ENCODE data around the gene FUBP1.
"Not testable (repeated sequence)": the region's sequence is repeated elsewhere in the genome, so short reads cannot be mapped to it uniquely, and the experiment has no call there.

The FUBP1 gene, protein sequence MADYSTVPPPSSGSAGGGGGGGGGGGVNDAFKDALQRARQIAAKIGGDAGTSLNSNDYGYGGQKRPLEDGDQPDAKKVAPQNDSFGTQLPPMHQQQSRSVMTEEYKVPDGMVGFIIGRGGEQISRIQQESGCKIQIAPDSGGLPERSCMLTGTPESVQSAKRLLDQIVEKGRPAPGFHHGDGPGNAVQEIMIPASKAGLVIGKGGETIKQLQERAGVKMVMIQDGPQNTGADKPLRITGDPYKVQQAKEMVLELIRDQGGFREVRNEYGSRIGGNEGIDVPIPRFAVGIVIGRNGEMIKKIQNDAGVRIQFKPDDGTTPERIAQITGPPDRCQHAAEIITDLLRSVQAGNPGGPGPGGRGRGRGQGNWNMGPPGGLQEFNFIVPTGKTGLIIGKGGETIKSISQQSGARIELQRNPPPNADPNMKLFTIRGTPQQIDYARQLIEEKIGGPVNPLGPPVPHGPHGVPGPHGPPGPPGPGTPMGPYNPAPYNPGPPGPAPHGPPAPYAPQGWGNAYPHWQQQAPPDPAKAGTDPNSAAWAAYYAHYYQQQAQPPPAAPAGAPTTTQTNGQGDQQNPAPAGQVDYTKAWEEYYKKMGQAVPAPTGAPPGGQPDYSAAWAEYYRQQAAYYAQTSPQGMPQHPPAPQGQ

DNA sequence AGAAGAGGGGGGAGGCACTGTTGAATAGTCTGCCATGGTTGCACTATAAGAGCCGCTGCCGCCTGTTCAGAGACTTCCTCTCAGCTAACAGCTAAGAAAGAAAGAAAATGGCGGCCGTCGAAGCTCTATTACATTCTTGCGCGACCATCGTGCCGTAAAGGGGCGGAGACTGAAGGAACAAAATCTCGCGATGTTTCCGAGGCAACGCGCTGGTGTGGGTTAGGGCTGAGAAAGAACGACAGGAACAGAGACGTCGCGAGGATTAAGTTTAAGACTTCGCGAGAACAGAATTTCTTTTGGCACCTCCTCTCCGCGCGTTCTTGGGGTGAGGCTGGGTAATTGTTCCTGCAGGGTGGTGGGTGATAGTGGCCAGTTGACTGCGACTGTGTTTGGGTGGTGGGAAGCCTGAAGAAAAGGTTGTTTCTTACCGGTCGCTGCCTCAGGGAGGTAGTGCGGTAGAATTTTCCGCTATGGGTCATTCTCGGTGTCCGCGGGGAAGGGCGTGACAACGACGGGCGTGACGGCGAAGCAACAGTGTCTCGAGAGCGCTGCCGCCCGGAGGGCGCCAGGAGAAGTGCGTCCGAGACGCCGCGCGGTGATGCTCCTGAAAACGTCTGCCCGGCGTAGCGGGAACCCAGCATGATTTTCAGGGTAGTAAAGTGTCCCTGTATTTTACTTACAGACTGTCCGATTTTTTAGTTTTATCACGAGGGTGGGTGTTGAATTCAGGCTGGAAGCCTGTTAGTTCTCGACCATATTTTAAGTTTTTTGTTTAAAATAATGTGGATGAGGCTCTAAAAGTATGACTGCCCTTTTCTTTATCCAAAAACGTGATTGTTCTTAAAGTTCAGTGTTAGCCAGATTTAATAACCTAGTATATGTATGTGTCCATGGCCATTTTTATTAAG is at the start of gene FUBP1:
TSS of gene FUBP1 (minus strand) at position 104 of the 908 bp plus-strand sequence. CDS start at position 36, 68 bp downstream.
- DNase-seq (ENCODE audit: insufficient read length, low spot score) (peak; percentile 37), FAIRE-seq (peak; percentile 98)

DNA sequence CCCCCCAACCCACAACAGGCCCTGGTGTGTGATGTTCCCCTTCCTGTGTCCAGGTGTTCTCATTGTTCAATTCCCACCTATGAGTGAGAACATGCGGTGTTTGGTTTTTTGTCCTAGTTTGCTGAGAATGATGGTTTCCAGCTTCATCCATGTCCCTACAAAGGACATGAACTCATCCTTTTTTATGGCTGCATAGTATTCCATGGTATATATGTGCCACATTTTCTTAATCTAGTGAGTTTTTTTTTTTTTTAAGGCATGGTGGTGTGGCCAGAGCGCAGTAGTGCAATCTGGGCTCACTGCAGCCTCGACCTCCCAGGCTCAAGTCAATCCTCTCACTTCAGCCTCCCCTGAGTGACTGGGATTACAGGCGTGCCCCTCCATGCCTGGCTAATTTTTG is 42.3 kb upstream of the FUBP1 start:
- FAIRE-seq; DNase-seq (ENCODE audit: insufficient read length, low spot score): not testable (repeated sequence)

DNA sequence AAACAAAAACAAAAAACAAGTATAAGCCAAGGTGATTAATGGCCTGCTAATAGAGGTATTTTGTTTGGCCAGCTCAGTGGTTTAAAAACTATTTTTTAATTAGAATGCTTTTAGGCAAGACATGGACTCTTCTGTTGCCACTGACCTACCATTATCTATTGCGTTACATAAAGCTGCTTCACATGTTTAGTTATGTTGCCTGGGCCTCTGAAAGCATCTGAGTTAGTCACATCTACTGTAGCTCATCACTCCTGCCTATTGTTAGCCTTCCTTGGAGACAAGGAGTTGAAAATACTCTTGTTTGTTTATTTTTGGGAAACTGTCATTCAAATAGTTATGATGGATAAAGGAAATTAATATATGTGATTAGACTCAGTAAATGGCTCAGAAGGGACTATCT is 40.2 kb upstream of the FUBP1 start:
- no peak for FAIRE-seq
- no peak for DNase-seq (ENCODE audit: insufficient read length, low spot score)

DNA sequence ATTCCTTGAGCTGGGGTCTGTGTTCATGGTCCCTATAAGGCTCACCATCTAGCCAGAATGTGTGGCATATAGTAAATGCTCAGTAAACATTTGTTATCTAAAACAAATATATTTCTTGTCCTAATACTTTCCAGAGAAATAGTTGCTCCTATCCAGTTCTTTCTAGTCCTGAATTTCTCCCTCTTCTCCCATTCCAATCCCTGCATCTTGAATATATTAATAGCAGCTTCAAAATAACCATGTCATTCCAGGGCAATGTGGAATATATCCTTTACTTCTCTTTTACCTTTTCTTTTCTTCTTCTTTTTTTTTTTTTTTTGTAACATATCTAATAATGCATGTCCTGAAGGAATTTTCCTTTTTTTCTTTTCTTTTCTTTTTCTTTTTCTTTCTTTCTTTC is 36.3 kb upstream of the FUBP1 start:
- no peak for DNase-seq (ENCODE audit: insufficient read length, low spot score)
- no peak for FAIRE-seq

DNA sequence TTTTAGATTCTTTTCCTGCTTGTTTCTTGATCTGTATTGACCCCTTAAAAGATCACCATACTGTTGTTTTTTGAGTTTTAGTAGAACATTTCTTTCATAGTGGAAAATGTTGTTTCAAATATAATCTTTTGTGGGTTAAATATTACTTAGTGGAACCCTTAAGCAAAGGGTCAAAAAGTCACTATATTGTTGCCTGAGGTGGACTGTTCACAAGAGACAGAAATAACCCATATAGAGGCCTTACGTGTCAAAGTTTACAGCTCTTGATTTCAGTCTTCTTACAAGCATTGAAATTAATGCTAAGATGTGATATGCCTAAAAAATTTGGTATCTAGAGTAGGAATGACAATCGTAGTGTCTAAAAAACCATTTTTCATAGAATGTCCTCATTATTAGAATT is 32.2 kb upstream of the FUBP1 start:
- FAIRE-seq (peak; percentile 11), DNase-seq (ENCODE audit: insufficient read length, low spot score) (no peak)

DNA sequence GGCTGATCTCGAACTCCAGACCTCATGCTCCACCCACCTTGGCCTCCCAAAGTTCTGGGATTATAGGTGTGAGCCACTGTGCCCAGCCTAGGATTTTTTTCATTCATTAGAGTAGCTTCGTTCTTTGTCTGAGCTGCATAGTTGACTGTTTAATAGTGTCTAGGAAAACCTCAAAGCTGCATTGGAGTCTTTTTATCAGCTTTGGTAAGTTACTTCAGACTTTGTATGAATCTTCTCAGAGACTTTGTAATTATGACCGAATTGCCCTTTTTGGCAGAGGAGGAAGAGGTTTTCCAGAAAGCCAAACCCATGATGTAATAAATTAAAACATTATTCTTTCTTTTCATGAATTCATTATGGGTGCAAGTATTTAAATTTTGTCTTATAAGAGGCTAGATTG is 31.0 kb upstream of the FUBP1 start:
- FAIRE-seq (no peak), DNase-seq (ENCODE audit: insufficient read length, low spot score) (no peak)

DNA sequence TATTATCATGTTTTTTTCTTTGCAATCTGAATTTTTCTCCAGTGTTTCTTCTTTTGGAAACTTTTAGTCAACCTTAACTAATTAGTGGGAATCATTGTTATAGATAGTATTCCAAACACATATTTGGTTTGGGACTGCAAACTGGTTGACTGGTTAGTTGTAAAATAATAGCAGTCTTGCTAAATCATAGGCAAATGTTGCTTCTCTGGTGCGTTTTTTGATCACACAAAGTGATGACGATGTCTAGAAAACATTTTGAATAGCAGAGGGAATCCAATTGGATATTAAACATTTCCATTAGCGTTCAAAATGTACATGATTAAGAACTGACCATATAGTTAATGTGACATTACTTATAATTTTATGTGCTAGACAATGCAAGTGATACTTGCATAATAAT is 30.4 kb upstream of the FUBP1 start:
- no peak for FAIRE-seq
- DNase-seq (ENCODE audit: insufficient read length, low spot score): no peak

DNA sequence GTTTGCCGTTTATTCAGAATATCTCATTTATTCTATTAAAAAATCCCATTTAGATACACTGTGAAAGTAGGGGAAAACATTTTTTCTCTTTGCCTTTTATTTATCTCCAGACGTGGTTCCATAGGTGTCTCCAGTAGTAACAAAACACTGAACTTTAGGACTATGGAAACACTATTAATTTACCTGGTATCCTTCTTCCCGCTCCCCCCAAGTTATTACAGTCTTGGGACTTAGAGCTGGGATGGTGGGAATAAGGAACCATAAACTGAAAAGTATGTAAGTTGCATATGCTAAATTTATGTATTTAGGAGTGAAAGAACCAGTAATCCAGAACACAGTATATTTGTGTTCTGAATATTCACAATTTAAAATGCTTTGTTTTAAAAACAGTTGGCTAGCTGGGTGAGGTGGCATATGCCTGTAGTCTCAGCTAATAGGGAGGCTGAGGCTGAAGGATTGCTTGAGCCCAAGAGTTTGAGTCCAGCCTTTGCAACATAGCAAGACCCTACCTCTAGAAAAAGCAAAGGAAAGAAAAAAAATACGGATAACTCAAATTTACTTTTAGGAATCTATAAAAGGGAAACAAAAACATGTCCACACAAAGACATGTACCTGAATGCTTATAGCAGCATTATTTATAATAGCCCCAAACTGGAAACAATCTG is 28.9 kb upstream of the FUBP1 start:
- FAIRE-seq: no peak

DNA sequence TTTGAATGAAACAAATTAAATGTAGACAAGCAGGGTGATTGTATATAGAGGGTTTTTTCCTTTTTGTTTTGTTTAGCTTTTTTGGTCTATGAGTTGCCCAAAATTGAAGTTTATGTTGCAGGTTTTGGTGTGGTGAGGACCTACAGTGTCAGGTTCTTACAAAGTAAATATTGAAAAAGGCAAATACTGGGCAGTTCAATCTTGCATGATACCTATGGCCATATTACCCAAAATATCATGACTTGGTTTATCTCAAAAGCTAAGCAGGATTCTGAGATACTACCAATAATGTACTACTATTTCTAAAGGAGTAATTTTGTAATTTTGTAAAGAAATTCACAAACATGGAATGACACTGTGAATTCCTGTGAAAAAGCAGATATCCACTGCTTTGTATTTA is 27.6 kb upstream of the FUBP1 start:
- no peak for DNase-seq (ENCODE audit: insufficient read length, low spot score)
- FAIRE-seq: peak; percentile 75

More for the DNA sequence above, 28.9 kb upstream of the FUBP1 start:
- no peak for DNase-seq (ENCODE audit: insufficient read length, low spot score)

DNA sequence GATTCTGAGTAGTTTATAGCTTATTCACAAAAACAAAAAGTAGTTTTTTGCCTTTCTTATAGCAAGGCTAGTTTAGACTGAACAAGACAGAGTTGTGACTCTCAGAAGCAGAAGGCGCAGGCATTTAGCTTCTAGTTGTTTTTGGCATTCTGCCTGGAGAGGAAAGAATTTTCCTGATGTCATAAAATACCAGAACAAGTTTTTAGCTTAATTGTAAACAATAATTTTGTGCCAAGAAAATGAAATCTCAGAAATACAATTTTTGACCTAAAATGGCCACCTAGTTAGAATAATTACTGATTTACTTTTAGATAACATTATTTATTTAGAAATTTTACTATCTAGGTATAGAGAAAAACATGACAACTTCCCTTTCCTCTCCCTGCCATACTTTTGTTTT is 26.9 kb upstream of the FUBP1 start:
- DNase-seq (ENCODE audit: insufficient read length, low spot score) (no peak), FAIRE-seq (no peak)

DNA sequence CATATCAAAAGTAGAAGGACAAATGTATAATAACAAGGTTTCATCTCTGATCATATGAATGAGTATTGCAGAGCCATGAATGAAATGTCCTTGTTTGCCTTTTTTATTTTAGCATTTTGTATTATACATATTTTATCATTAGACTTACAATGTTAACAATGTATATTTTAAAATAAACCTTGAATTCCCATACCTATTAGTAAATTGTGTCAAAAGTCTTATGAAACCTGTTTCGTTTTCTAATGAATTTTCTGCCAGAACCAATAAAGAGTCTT is 26.5 kb upstream of the FUBP1 start:
- FAIRE-seq: peak; percentile 39

DNA sequence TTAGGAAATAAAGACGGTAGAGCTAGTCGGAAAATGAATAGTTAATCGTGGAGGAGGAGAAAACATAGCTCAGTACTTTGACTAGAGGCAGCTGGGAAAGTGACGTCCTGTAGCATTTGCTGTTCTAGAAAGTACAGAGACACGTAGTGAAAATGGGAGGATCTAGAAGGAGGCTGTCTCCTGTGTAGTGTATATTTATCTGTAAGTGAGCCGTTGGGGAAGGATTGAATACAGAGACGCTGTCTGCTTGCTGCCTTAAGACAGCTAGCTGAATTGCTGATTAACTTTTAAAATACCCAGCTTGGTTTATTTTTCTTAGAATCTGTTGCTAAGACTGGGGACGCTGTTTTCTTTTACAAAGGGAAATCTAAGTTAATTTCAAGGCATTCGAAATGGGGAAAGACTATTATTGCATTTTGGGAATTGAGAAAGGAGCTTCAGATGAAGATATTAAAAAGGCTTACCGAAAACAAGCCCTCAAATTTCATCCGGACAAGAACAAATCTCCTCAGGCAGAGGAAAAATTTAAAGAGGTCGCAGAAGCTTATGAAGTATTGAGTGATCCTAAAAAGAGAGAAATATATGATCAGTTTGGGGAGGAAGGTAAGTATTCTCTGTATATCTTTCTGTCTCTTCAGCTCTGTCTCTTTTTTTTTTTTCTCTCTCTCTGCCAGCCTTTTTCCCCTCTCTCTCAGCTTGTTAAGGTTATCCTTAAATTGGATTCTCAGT is 26.0 kb upstream of the FUBP1 start, which contains the start of gene DNAJB4:
TSS of gene DNAJB4 (plus strand) at position 221 of the 729 bp plus-strand sequence. CDS start at position 393, 172 bp downstream.
- FAIRE-seq (peak; percentile 98), DNase-seq (ENCODE audit: insufficient read length, low spot score) (peak; percentile 44)

More for the DNA sequence above, 26.5 kb upstream of the FUBP1 start:
- DNase-seq (ENCODE audit: insufficient read length, low spot score): no peak

DNA sequence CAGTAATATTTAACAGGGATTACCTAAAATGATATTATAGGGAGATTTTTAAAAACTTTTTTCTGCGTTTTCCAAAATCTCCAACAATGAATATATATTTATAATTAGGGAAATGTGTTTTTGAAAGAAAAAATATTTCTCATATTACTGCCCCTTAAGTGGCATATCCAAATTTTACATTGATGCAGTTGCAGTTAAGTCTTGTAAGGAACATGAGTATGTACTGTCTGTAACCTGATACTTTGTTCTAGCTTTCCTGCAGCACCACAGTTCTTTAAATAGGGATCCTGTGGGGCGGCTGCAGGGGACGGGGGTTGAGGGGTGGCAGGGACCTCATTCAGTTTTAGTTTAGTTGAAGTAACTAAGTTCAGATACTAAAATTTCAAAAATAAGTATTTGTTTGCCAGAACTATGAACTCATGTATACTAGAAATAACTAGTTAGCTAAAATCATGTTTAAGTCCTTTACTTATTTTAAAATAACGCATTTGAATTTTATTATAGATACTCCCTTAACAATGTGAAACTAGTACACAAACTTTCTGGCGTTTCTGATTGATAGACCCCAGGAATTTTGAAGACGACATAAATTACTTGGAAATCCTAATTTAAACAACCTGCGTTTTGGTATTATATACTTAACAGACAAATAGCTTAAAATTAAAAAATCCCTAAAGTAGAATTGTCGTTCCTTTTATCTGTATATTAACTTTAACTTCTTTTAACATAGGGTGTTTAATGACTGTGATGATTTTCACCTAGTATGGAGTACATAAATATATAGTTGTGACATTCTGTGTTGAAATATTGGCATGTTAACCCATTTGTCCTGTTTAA is 25.2 kb upstream of the FUBP1 start:
- peak; percentile 8 for DNase-seq (ENCODE audit: insufficient read length, low spot score)
- FAIRE-seq: no peak

DNA sequence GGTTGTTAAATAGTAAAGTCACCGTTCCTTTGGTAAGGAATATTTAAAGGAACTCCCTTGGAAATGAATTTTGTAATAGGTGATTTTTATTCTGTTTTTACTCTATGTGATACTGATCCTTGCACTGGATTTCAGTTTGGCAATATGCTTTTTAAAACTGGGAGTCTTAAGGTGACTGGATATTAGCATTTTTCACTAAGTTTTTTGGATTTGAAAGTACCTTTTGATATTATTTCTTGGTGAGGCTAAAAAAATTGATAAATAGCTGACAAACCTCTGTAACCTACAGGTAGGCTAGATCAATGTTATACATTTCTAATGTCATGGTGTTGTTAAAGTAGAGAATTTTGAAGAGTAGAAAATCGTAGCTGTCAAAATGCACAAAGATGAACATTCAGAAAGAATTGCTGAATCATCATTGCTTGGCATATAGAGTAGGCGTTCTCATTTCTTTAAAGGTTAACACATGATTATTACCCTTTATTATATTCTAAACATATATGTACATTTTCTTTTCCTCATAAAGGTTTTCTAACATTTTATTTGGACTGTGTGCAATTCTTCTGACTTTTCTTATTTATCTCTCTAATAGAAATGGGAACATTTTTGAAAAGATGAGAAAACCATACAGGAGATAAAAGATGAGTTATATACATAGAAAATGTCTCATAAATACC is 24.3 kb upstream of the FUBP1 start:
- FAIRE-seq (peak; percentile 82), DNase-seq (ENCODE audit: insufficient read length, low spot score) (no peak)

DNA sequence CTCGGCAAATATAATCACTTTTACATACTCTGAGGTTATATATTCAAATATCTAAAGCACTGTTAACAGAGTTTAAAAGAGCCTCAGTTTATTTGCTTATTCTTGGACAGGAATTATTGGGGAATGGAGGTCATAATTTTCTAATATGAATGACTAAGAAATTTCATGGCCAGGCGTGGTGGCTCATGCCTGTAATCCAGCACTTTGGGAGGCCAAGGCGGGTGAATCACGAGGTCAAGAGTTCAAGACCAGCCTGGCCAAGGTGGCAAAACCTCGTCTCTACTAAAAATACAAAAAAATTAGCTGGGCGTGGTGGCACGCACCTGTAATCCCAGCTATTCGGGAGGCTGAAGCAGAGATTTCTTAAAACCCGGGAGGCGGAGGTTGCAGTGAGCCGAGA is 21.7 kb upstream of the FUBP1 start:
- not testable (repeated sequence) for DNase-seq (ENCODE audit: insufficient read length, low spot score); FAIRE-seq

DNA sequence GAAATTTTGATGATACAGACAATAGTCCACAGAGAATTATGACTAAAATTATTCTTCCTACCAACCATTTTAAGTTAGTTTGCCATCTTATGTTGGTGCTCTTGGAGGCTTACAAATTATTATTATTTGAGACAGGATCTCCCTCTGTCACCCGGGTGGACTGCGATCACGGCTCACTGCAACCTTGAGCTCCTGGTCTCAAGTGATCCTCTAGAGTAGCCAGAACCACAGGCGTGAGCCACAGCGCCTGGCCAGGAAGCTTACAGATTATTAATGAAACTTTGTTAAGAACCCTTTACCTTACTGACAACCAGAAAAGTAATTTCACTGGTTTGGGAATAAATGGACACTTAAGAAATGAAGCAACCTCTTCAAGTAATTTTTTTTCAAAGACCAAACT is 17.9 kb upstream of the FUBP1 start:
- DNase-seq (ENCODE audit: insufficient read length, low spot score) (no peak), FAIRE-seq (no peak)

DNA sequence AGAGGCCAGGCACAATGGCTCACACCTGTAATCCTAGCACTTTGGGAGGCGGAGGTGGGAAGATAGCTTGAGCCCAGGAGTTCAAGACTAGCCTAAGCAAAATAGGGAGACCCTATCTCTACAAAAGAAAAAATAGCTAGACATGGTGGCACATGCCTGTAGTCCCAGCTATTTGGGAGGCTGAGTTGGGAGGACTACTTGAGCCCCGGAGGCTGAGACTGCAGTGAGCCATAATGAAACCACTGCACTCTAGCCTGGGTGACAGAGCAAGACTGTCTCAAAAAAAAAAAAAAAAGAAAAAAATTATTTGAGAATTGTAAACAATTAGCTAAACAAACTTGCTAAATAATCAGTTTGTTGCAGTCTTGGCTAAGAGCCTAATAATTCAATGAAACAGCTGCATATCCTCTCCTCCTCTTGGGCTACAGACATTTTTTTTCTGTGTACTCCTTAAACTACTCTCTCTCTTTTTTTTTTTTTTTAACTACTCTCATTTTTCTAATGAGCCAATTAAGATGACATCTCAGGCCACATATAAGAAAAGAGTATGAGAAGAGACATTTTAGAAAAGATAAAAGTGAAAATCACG is 15.3 kb upstream of the FUBP1 start:
- DNase-seq (ENCODE audit: insufficient read length, low spot score) (no peak), FAIRE-seq (no peak)

DNA sequence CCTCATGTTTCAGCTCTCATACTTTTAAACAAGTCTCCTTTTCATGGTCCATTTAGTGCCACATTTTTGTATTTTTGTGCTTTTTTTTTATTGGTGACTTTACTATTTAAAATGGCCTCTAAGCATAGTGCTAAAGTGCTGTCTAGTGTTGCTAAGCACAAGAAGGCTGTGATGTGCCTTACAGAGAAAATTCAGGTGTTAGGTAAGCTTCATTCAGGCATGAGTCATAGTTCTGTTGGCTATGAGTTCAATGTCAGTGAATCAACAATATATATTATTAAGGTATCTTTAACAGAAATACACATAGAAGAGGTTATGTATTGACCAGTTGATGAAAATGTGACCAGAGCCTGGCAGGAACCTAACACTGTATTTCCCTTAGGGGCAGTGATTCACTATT is 12.8 kb upstream of the FUBP1 start:
- FAIRE-seq (no peak), DNase-seq (ENCODE audit: insufficient read length, low spot score) (no peak)

Data from GM19239 (cell line).